IMR-90 (cell line): ENCODE results near the gene HOXA5. TPM values are rescaled to one million over a fixed set of nuclear protein-coding genes. Genes with fewer than 3 reads are reported as not detected.

Experiments used
- ATAC-seq: fragments of 200-7000 bp; cut with Tn5 transposase; 2 replicates; pipeline ENCODE4 v1.9.1; 2020; ENCODE audit warnings: low read depth, mild to moderate bottlenecking, moderate library complexity
- BruUV-seq: library from RNA; stranded (reverse); fragments of 400-500 nt; replicated peaks from 2 replicates; lab custom pipeline; 2021; lab: Mats Ljungman, UMichigan
- CTCF ChIA-PET: fragments of 300-600 bp; formaldehyde crosslinking; extraction: SDS; loops from one replicate; lab custom pipeline; 2021; ENCODE audit warnings: antibody characterized with exemption; lab: Yijun Ruan, JAX
- POLR2A ChIA-PET: fragments of 300-600 bp; sonication (Branson Sonifier 250); formaldehyde crosslinking; loops from one replicate; lab custom pipeline; 2022; ENCODE audit warnings: antibody characterized with exemption; ENCODE audit not compliant: unreplicated experiment; lab: Charles Lee
- DNase-seq: peaks from one replicate; pipeline ENCODE4 v3.0.0; 2013
- H2AFZ ChIP-seq: replicated peaks from 2 replicates; pipeline ENCODE3; 2013; ENCODE audit warnings: low read length, mild to moderate bottlenecking; ENCODE audit not compliant: poor library complexity
- H2AK5ac ChIP-seq: 2 replicates; pipeline ENCODE4 v1.6.1; 2013; ENCODE audit warnings: low read depth, low read length, inconsistent platforms
- H2AK9ac ChIP-seq: replicated peaks from 2 replicates; pipeline ENCODE3; 2013; ENCODE audit warnings: mild to moderate bottlenecking, low read depth, low read length, moderate library complexity; ENCODE audit not compliant: poor library complexity
- H2BK120ac ChIP-seq: 2 replicates; pipeline ENCODE4 v1.6.1; 2013; ENCODE audit warnings: low read depth, low read length, inconsistent platforms
- H2BK15ac ChIP-seq: 3 replicates; pipeline ENCODE4 v1.6.1; 2013; ENCODE audit warnings: low read depth, low read length, inconsistent platforms
- H2BK20ac ChIP-seq: 2 replicates; pipeline ENCODE4 v1.6.1; 2013; ENCODE audit warnings: low read depth, mild to moderate bottlenecking, inconsistent platforms, low read length, moderate library complexity
- H2BK5ac ChIP-seq: 2 replicates; pipeline ENCODE4 v1.6.1; 2013; ENCODE audit warnings: mild to moderate bottlenecking, low read depth, low read length, inconsistent platforms; ENCODE audit not compliant: poor library complexity, severe bottlenecking
- H3K14ac ChIP-seq: replicated peaks from 2 replicates; pipeline ENCODE4 v1.6.1; 2013; ENCODE audit warnings: low read depth, low read length, inconsistent platforms
- H3K18ac ChIP-seq: 2 replicates; pipeline ENCODE4 v1.6.1; 2013; ENCODE audit warnings: low read depth, low read length, control low read depth
- H3K23ac ChIP-seq: 2 replicates; pipeline ENCODE4 v1.6.1; 2013; ENCODE audit warnings: low read depth, low read length, inconsistent platforms
- H3K27ac ChIP-seq: 2 replicates; pipeline ENCODE4 v1.5.1; 2013; ENCODE audit warnings: mild to moderate bottlenecking, control low read depth, low read length; ENCODE audit not compliant: insufficient read depth
- H3K27me3 ChIP-seq: 2 replicates; pipeline ENCODE4 v1.6.1; 2013; ENCODE audit warnings: low read length; ENCODE audit not compliant: control insufficient read depth, insufficient read depth
- H3K36me3 ChIP-seq: 2 replicates; pipeline ENCODE4 v1.6.1; 2013; ENCODE audit warnings: low read length, mixed read lengths; ENCODE audit not compliant: control insufficient read depth, insufficient read depth
- H3K4ac ChIP-seq: 2 replicates; pipeline ENCODE4 v1.6.1; 2013; ENCODE audit warnings: low read depth, low read length, inconsistent platforms
- H3K4me1 ChIP-seq: 2 replicates; pipeline ENCODE4 v1.6.1; 2013; ENCODE audit warnings: low read length, mixed read lengths; ENCODE audit not compliant: control insufficient read depth, insufficient read depth
- H3K4me2 ChIP-seq: 2 replicates; pipeline ENCODE4 v1.6.1; 2013; ENCODE audit warnings: low read depth, mild to moderate bottlenecking, control low read depth, low read length, moderate library complexity
- H3K4me3 ChIP-seq: 2 replicates; pipeline ENCODE4 v1.5.1; 2013; ENCODE audit warnings: low read depth, mild to moderate bottlenecking, control low read depth, low read length, moderate library complexity; ENCODE audit not compliant: insufficient read depth
- H3K56ac ChIP-seq: 2 replicates; pipeline ENCODE4 v1.6.1; 2013; ENCODE audit warnings: low read length, inconsistent platforms; ENCODE audit not compliant: insufficient read depth; ENCODE audit errors: extremely low read depth
- H3K79me1 ChIP-seq, 2 experiments: 2 replicates each; pipeline ENCODE4 v1.6.1; 2013; ENCODE audit warnings: low read length in 2 of 2, inconsistent platforms in 1 of 2, low read depth in 1 of 2
- H3K9ac ChIP-seq: 2 replicates; pipeline ENCODE4 v1.6.1; 2013; ENCODE audit warnings: low read depth, low read length, control low read depth
- H3K9me1 ChIP-seq: 2 replicates; pipeline ENCODE4 v1.6.1; 2013; ENCODE audit warnings: low read length, inconsistent platforms; ENCODE audit not compliant: insufficient read depth
- H3K9me3 ChIP-seq: 2 replicates; pipeline ENCODE4 v1.6.1; 2013; ENCODE audit warnings: low read length; ENCODE audit not compliant: control insufficient read depth, insufficient read depth
- H4K20me1 ChIP-seq: 2 replicates; pipeline ENCODE4 v1.6.1; 2013; ENCODE audit warnings: low read length, inconsistent platforms; ENCODE audit not compliant: insufficient read depth
- H4K5ac ChIP-seq: 2 replicates; pipeline ENCODE4 v1.6.1; 2013; ENCODE audit warnings: mild to moderate bottlenecking, low read depth, low read length, control low read depth
- H4K8ac ChIP-seq, 2 experiments: 2 replicates each; pipeline ENCODE4 v1.6.1; 2013; ENCODE audit warnings: low read depth in 2 of 2, low read length in 2 of 2, control low read depth in 1 of 2, inconsistent platforms in 1 of 2
- H4K91ac ChIP-seq: 2 replicates; pipeline ENCODE4 v1.6.1; 2013; ENCODE audit warnings: low read depth, low read length, inconsistent platforms; ENCODE audit not compliant: insufficient read depth
- BHLHE40 ChIP-seq: fragments of 150-350 bp; IDR thresholded peaks from 2 replicates; pipeline ENCODE4 v1.6.1; 2016; ENCODE audit warnings: mild to moderate bottlenecking, low read depth, low read length
- CEBPB ChIP-seq: IDR thresholded peaks from 2 replicates; pipeline ENCODE4 v1.6.1; 2012; ENCODE audit warnings: low read depth, low read length, improper control_type of control experiment
- CHD1 ChIP-seq: IDR thresholded peaks from 2 replicates; pipeline ENCODE4 v1.6.1; 2012; ENCODE audit warnings: low read depth, low read length, improper control_type of control experiment
- FOS ChIP-seq: fragments of 150-350 bp; IDR thresholded peaks from 2 replicates; pipeline ENCODE4 v1.6.1; 2016; ENCODE audit warnings: low read depth, low read length
- MAZ ChIP-seq: IDR thresholded peaks from 2 replicates; pipeline ENCODE4 v1.6.1; 2012; ENCODE audit warnings: low read depth, mild to moderate bottlenecking, low read length, improper control_type of control experiment, moderate library complexity, borderline replicate concordance
- MXI1 ChIP-seq: IDR thresholded peaks from 2 replicates; pipeline ENCODE4 v1.6.1; 2012; ENCODE audit warnings: low read depth, mild to moderate bottlenecking, low read length, moderate library complexity, borderline replicate concordance
- NFE2L2 ChIP-seq: fragments of 150-350 bp; IDR thresholded peaks from 2 replicates; pipeline ENCODE4 v1.6.1; 2016; ENCODE audit warnings: low read depth, mild to moderate bottlenecking, low read length
- POLR2A ChIP-seq: IDR thresholded peaks from 2 replicates; pipeline ENCODE4 v1.6.1; 2012; ENCODE audit warnings: mild to moderate bottlenecking, low read depth, low read length
- SMC3 ChIP-seq: fragments of 150-350 bp; IDR thresholded peaks from 2 replicates; pipeline ENCODE4 v1.6.1; 2016; ENCODE audit warnings: low read depth, mild to moderate bottlenecking, antibody characterized with exemption, low read length, moderate library complexity
- WGBS, 2 experiments: methylation state at CpG; one replicate each; pipeline versions ENCODE4 v1.1.5 to v1.1.7; 2013; ENCODE audit warnings: missing lambda C conversion rate in 2 of 2; ENCODE audit not compliant: insufficient read length in 1 of 2; ENCODE audit errors: extremely low coverage in 2 of 2; 5-methylcytosine and 5-hydroxymethylcytosine counted together
- dilution Hi-C: fragments of 300-500 bp; cut with HindIII; formaldehyde crosslinking; loops from one replicate; pipeline ENCODE4 v1.14.3; 2018; ENCODE audit warnings: low sequenced_read_pairs; ENCODE audit not compliant: unreplicated experiment
- in situ Hi-C: fragments of 300-500 bp; cut with MboI; formaldehyde crosslinking; loops from 3 replicates; pipeline ENCODE4 v1.14.3; 2019; ENCODE audit warnings: low sequenced_read_pairs, inconsistent platforms, mixed read lengths
- intact Hi-C: fragments of 100-400 bp; cut with micrococcal nuclease; formaldehyde crosslinking; loops from 2 replicates; pipeline ENCODE4 v1.10.0; 2022
- polyA plus RNA-seq, 3 experiments: library from polyadenylated mRNA; depleted of rRNA; stranded (reverse); fragments of >200 nt; gene quantifications; 2 replicates each; pipeline ENCODE4 v1.2.3, GENCODE V29; 2012; ENCODE audit warnings: low replicate concordance in 1 of 3
- total RNA-seq: library from RNA; depleted of rRNA; stranded (reverse); fragments of >200 nt; gene quantifications from 2 replicates; pipeline ENCODE4 v1.2.3, GENCODE V29; 2012
- TF ChIP-seq, protein P1 (sequence below): conservative IDR thresholded peaks from 2 replicates; pipeline ENCODE4 v1.5.1; 2012; ENCODE audit warnings: mild to moderate bottlenecking, low read depth, low read length, improper control_type of control experiment
- TF ChIP-seq, protein P2 (sequence below): fragments of 150-350 bp; IDR thresholded peaks from 2 replicates; pipeline ENCODE4 v1.6.1; 2017; ENCODE audit warnings: mild to moderate bottlenecking, antibody characterized with exemption, low read length, low read depth

The HOXA5 gene
- total and polyA plus RNA-seq, 2 of the 4 experiments (the other 2 are of a cell fraction): 19.9 to 29.4 TPM

DNA sequence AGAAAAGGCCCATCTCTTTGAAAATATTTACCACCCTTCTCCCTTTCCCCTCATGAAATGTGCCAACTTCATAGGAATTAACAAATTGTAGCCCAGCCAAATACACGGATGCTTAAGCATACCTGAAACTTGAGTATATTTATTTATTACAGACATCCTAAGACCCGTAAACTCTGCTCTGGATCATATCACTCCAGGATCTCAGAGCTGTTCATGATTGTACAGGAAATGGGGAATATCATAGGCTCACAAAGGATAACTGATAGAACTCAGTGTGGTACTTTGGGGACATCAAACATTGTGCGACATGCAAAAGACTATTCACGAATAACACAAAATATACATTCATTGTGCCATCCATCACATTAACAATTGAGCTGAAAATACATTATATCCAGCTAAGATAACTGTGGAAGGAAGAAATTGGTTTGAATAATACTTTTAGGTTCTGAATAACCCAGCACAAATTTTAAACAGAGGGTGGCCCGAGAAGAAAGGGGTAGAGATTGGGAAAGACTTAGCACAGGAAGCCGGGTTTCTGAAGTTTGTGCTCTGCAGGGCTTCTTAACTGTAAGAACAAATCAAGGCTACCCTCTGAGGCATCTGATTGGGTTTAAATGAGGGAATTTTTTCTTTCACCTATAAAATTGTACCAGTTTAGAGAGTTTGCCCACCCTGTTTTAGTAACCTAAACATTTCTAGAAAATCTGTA is 50.1 kb downstream of the HOXA5 start:
- no TSS peak for BruUV-seq
- H2BK15ac ChIP-seq: no peak overlapping the region
- intact Hi-C loops (no loop called here), in situ Hi-C loops (no loop called here), dilution Hi-C loops (no loop called here)
- no CpG with 5 or more reads among the region's 6 CpGs for WGBS, 2 experiments
- no peak overlapping the region for H3K4me2 ChIP-seq
- no peak overlapping the region for H2AFZ ChIP-seq
- DNase-seq: no peak
- no peak overlapping the region for H3K4me3 ChIP-seq
- no peak overlapping the region for H3K14ac ChIP-seq
- H3K79me1 ChIP-seq: peaks cover 10 to 16% of the 10 kb centered on the region in 2 experiments; a peak in 3 of 4 replicates
- ATAC-seq: no peak
- no peak overlapping the region for H3K18ac ChIP-seq
- no peak overlapping the region for H2AK9ac ChIP-seq
- H4K20me1 ChIP-seq: peaks cover 9% of the 10 kb centered on the region
- no peak overlapping the region for H2AK5ac ChIP-seq
- H3K23ac ChIP-seq: no peak overlapping the region
- no peak overlapping the region for H2BK20ac ChIP-seq
- H3K4me1 ChIP-seq: no peaks in the 10 kb centered on the region
- no peak overlapping the region for H3K9ac ChIP-seq
- ChIA-PET CTCF (interaction anchor here (0.7 to 0.8 kb wide), 2 partner anchors 240 to 398 kb away, joined by 3 read pairs; no protein-coding TSS in a partner anchor), POLR2A (no interaction called here)
- no peak overlapping the region for H2BK120ac ChIP-seq
- H2BK5ac ChIP-seq: no peak overlapping the region
- no peaks in the 10 kb centered on the region for H3K9me1 ChIP-seq
- no peak overlapping the region for H3K4ac ChIP-seq
- peaks cover 1% of the 10 kb centered on the region; the same call in 1 of the 2 replicates for H3K36me3 ChIP-seq
- no peak overlapping the region for H4K91ac ChIP-seq
- H4K5ac ChIP-seq: no peak overlapping the region
- H3K56ac ChIP-seq: no peak overlapping the region
- H3K27ac ChIP-seq: no peak overlapping the region
- H3K9me3 ChIP-seq: no peaks in the 10 kb centered on the region
- H3K27me3 ChIP-seq: peaks cover 4% of the 10 kb centered on the region; the same call in 1 of the 2 replicates
- H4K8ac ChIP-seq: no peak overlapping the region
- TF ChIP-seq, protein P1, sequence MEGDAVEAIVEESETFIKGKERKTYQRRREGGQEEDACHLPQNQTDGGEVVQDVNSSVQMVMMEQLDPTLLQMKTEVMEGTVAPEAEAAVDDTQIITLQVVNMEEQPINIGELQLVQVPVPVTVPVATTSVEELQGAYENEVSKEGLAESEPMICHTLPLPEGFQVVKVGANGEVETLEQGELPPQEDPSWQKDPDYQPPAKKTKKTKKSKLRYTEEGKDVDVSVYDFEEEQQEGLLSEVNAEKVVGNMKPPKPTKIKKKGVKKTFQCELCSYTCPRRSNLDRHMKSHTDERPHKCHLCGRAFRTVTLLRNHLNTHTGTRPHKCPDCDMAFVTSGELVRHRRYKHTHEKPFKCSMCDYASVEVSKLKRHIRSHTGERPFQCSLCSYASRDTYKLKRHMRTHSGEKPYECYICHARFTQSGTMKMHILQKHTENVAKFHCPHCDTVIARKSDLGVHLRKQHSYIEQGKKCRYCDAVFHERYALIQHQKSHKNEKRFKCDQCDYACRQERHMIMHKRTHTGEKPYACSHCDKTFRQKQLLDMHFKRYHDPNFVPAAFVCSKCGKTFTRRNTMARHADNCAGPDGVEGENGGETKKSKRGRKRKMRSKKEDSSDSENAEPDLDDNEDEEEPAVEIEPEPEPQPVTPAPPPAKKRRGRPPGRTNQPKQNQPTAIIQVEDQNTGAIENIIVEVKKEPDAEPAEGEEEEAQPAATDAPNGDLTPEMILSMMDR: no peak
- TF ChIP-seq SMC3 (no peak), CEBPB (no peak), FOS (no peak), MAZ (no peak), NFE2L2 (no peak), MXI1 (no peak), CHD1 (no peak), BHLHE40 (no peak), POLR2A (no peak)
- TF ChIP-seq, protein P2, sequence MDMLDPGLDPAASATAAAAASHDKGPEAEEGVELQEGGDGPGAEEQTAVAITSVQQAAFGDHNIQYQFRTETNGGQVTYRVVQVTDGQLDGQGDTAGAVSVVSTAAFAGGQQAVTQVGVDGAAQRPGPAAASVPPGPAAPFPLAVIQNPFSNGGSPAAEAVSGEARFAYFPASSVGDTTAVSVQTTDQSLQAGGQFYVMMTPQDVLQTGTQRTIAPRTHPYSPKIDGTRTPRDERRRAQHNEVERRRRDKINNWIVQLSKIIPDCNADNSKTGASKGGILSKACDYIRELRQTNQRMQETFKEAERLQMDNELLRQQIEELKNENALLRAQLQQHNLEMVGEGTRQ: no peak
